Natural killer cell (primary cell): Measurements from ENCODE around the gene PLEKHA6. TPM values are rescaled to one million over a fixed set of nuclear protein-coding genes. Genes with fewer than 3 reads are reported as not detected.
A peak's percentile ranks its signal among the peaks of the same experiment; 100 is the strongest.

Source experiments
- ATAC-seq, 3 donors: fragments of 150-1000 bp in 2 of 3; fragments of 200-7000 bp in 1 of 3; cut with Tn5 transposase; 1 replicate in 1 of 3; 2 replicates in 2 of 3; pipeline ENCODE4 v1.10.0; 2021; ENCODE audit warnings: mild to moderate bottlenecking in 2 of 3, moderate library complexity in 2 of 3
- DNase-seq, 2 donors: peaks; one replicate each; pipeline versions ENCODE4 v3.0.0 to v3.0.0-alpha.2; 2013 to 2021; ENCODE audit warnings: mixed read lengths in 1 of 2
- H3K27ac ChIP-seq: one replicate; pipeline ENCODE4 v1.5.1; 2013; ENCODE audit warnings: mild to moderate bottlenecking, low read length
- H3K27me3 ChIP-seq: one replicate; pipeline ENCODE4 v1.6.1; 2013; ENCODE audit warnings: low read length; ENCODE audit not compliant: control insufficient read depth, insufficient read depth
- H3K36me3 ChIP-seq: one replicate; pipeline ENCODE4 v1.6.1; 2013; ENCODE audit warnings: low read length; ENCODE audit not compliant: control insufficient read depth, insufficient read depth
- H3K4me1 ChIP-seq: one replicate; pipeline ENCODE4 v1.6.1; 2013; ENCODE audit warnings: low read length; ENCODE audit not compliant: control insufficient read depth, insufficient read depth
- H3K4me3 ChIP-seq: one replicate; pipeline ENCODE4 v1.5.1; 2013; ENCODE audit warnings: low read length
- H3K9me3 ChIP-seq: one replicate; pipeline ENCODE4 v1.6.1; 2013; ENCODE audit warnings: low read length; ENCODE audit not compliant: control insufficient read depth, insufficient read depth
- H3K27ac Mint-ChIP-seq, 2 donors: one replicate each; pipeline ENCODE4 v1.8.0; 2022; ENCODE audit warnings: mild to moderate bottlenecking in 2 of 2, mixed read lengths in 2 of 2, moderate library complexity in 1 of 2
- H3K27me3 Mint-ChIP-seq, 2 donors: one replicate each; pipeline ENCODE4 v1.8.0; 2022; ENCODE audit warnings: low read depth in 2 of 2, mixed read lengths in 2 of 2
- H3K36me3 Mint-ChIP-seq: one replicate; pipeline ENCODE4 v1.8.0; 2022; ENCODE audit warnings: mixed read lengths
- H3K4me1 Mint-ChIP-seq, 2 donors: one replicate each; pipeline ENCODE4 v1.8.0; 2022; ENCODE audit warnings: mixed read lengths in 2 of 2
- H3K4me3 Mint-ChIP-seq: one replicate; pipeline ENCODE4 v1.8.0; 2022; ENCODE audit warnings: mild to moderate bottlenecking, moderate library complexity, mixed read lengths
- H3K9me3 Mint-ChIP-seq, 2 donors: one replicate each; pipeline ENCODE4 v1.8.0; 2022; ENCODE audit warnings: mixed read lengths in 2 of 2
- CTCF ChIP-seq: fragments of 200-600 bp; IDR thresholded peaks from one replicate; pipeline ENCODE4 v1.8.0; 2022; ENCODE audit warnings: antibody characterized with exemption
- WGBS: methylation state at CpG from one replicate; pipeline ENCODE4 v1.1.7; 2013; ENCODE audit warnings: missing lambda C conversion rate; ENCODE audit not compliant: insufficient coverage; 5-methylcytosine and 5-hydroxymethylcytosine counted together
- intact Hi-C: fragments of 100-400 bp; cut with micrococcal nuclease; formaldehyde crosslinking; loops from one replicate; pipeline ENCODE4 v1.14.2; 2022
- total RNA-seq, 4 donors: library from RNA; stranded (reverse); fragments of 120-200 nt in 1 of 4; gene quantifications; one replicate each; pipeline versions ENCODE4 v1.2.3 to v1.2.4, GENCODE V29; 2013 to 2022

The PLEKHA6 gene
- total RNA-seq, 3 donors from 2014 or later (not counting 1 experiment from before 2014, with no cell fraction given): 0.10 to 0.43 (median 0.16) TPM

GRCh38 chr1:204191456-204191855 lies 168.3 kb downstream of the PLEKHA6 start:
- intact Hi-C loops: no loop called here
- Histone ChIP-seq H3K27ac (no peak overlapping the region), H3K4me3 (no peak overlapping the region), H3K27me3 (peaks cover 2% of the 10 kb centered on the region), H3K4me1 (peaks cover 13% of the 10 kb centered on the region), H3K36me3 (no peaks in the 10 kb centered on the region), H3K9me3 (no peaks in the 10 kb centered on the region)
- ATAC-seq: no peak
- DNase-seq: no peak
- 89% methylated on average over 7 of the region's 7 CpGs for WGBS
- Mint-ChIP-seq H3K4me1 (peaks cover 0 to 20% of the 10 kb centered on the region in 2 donors), H3K9me3 (no peaks in the 10 kb centered on the region), H3K36me3 (no peaks in the 10 kb centered on the region), H3K27me3 (peaks cover 39 to 47% of the 10 kb centered on the region in 2 donors), H3K27ac (no peak overlapping the region), H3K4me3 (no peak overlapping the region)
- no peak for TF ChIP-seq CTCF

GRCh38 chr1:204190212-204191211 lies 169.2 kb downstream of the PLEKHA6 start:
- Mint-ChIP-seq H3K4me1 (peaks cover 0 to 20% of the 10 kb centered on the region in 2 donors), H3K36me3 (no peaks in the 10 kb centered on the region), H3K9me3 (no peaks in the 10 kb centered on the region), H3K4me3 (no peak overlapping the region), H3K27ac (no peak overlapping the region), H3K27me3 (peaks cover 39 to 47% of the 10 kb centered on the region in 2 donors)
- Histone ChIP-seq H3K4me1 (peaks cover 13% of the 10 kb centered on the region), H3K4me3 (no peak overlapping the region), H3K9me3 (no peaks in the 10 kb centered on the region), H3K27ac (no peak overlapping the region), H3K27me3 (peaks cover 2% of the 10 kb centered on the region), H3K36me3 (no peaks in the 10 kb centered on the region)
- intact Hi-C loops: no loop called here
- no peak for TF ChIP-seq CTCF
- peak in 1 of 2 donors; percentile 65 for DNase-seq
- 14% methylated on average over 43 of the region's 44 CpGs for WGBS
- peak in 2 of 3 donors; percentile 54 to 74 for ATAC-seq

GRCh38 chr1:204188959-204189639 lies 170.6 kb downstream of the PLEKHA6 start:
- DNase-seq (peak in 1 of 2 donors; percentile 58), ATAC-seq (peak in 1 of 3 donors; percentile 26)
- intact Hi-C loops: no loop called here
- no peaks in the 10 kb centered on the region for H3K9me3 Mint-ChIP-seq
- peaks cover 2% of the 10 kb centered on the region for H3K27me3 ChIP-seq
- peaks cover 8% of the 10 kb centered on the region for H3K4me1 ChIP-seq
- WGBS: 65% methylated on average over 7 of the region's 11 CpGs
- peaks cover 39 to 57% of the 10 kb centered on the region in 2 donors for H3K27me3 Mint-ChIP-seq
- H3K27ac ChIP-seq: no peak overlapping the region
- H3K36me3 Mint-ChIP-seq: no peaks in the 10 kb centered on the region
- no peaks in the 10 kb centered on the region for H3K36me3 ChIP-seq
- no peak for TF ChIP-seq CTCF
- H3K9me3 ChIP-seq: no peaks in the 10 kb centered on the region
- H3K4me3 ChIP-seq: no peak overlapping the region
- no peak overlapping the region for H3K4me3 Mint-ChIP-seq
- peaks cover 0 to 10% of the 10 kb centered on the region in 2 donors for H3K4me1 Mint-ChIP-seq
- H3K27ac Mint-ChIP-seq: no peak overlapping the region
